GM19395 (cell line): ENCODE results near the gene AEBP1.

Experiments used
- ATAC-seq: cut with Tn5 transposase; IDR thresholded peaks from one replicate; pipeline ENCODE4 v1.9.1; 2021; ENCODE audit warnings: mild to moderate bottlenecking, moderate library complexity; ENCODE audit not compliant: unreplicated experiment

The AEBP1 gene

GRCh38 chr7:44102846-44103565, 1.1 kb upstream of the AEBP1 start:
- no peak for ATAC-seq

GRCh38 chr7:44103566-44103922, 601 bp upstream of the AEBP1 start:
- ATAC-seq: no peak

- ATAC-seq: no peak
These were observed 971 bp downstream of the AEBP1 start for GRCh38 chr7:44104860-44105771.

- no peak for ATAC-seq
These were observed 1.7 kb downstream of the AEBP1 start for GRCh38 chr7:44105832-44106231.

- no peak for ATAC-seq
These were observed 2.3 kb downstream of the AEBP1 start for GRCh38 chr7:44106311-44107065.

GRCh38 chr7:44107116-44107960, 3.2 kb downstream of the AEBP1 start:
- ATAC-seq: no peak

- ATAC-seq: no peak
These were observed 4.0 kb downstream of the AEBP1 start for GRCh38 chr7:44107961-44108767.

- no peak for ATAC-seq
These were observed 4.9 kb downstream of the AEBP1 start for GRCh38 chr7:44108768-44109750.

GRCh38 chr7:44109991-44110390, 5.8 kb downstream of the AEBP1 start:
- ATAC-seq: no peak

- ATAC-seq: no peak
These were observed 6.8 kb downstream of the AEBP1 start for GRCh38 chr7:44110719-44111635.

- no peak for ATAC-seq
These were observed 7.6 kb downstream of the AEBP1 start for GRCh38 chr7:44111761-44112160.

- ATAC-seq: no peak
These were observed 8.3 kb downstream of the AEBP1 start for GRCh38 chr7:44112231-44112996.

- no peak for ATAC-seq
These were observed 9.0 kb downstream of the AEBP1 start for GRCh38 chr7:44112997-44113763.

GRCh38 chr7:44113764-44114354, 9.7 kb downstream of the AEBP1 start:
- no peak for ATAC-seq

- ATAC-seq: no peak
These were observed 10.6 kb downstream of the AEBP1 start for GRCh38 chr7:44114586-44115310.
